ENCODE data around the gene FOXP2.
A peak's percentile ranks its signal among the peaks of the same experiment; 100 is the strongest.
"Not testable (repeated sequence)": the region's sequence is repeated elsewhere in the genome, so short reads cannot be mapped to it uniquely, and the experiment has no call there.

FOXP2 gene

DNA sequence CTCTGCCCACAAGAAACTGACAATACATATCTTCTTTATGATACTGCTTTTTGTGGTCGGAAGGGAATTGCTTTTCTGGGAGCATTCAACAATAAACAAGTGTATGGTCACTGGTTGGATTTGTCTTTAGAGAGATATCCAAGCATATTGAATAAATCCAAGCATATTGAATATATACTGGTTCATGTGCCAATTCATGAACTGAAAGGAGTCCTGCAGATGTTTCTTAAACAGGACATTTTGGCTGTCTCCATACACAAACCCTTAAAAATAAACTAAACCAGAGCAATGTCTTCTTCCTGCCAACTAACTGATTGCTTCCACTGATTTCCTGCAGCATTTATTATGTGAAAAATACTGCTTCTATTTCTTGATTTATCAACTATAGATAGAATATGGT lies 173.9 kb downstream of the FOXP2 start:
- no peak for DNase-seq (ENCODE audit: low spot score)

DNA sequence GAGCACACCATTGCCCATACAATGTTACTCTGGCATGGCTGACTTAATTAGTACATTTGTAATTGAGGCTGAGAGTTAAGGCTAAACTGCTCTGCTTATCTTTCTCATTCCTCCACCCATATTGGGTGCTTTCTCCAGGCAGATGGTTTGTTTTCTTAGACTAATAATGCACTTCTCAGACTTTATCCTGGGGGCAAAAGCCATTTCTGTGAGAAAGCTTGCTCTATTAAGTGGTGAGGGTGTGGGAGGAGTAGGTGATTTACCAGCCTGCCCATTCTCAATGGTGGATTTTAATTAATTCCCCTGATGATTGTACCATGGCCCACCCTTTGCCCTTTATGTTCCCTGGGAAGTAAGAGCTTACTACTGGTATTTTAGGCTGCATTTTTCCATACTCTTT lies 174.8 kb downstream of the FOXP2 start:
- DNase-seq (ENCODE audit: low spot score) = no peak

DNA sequence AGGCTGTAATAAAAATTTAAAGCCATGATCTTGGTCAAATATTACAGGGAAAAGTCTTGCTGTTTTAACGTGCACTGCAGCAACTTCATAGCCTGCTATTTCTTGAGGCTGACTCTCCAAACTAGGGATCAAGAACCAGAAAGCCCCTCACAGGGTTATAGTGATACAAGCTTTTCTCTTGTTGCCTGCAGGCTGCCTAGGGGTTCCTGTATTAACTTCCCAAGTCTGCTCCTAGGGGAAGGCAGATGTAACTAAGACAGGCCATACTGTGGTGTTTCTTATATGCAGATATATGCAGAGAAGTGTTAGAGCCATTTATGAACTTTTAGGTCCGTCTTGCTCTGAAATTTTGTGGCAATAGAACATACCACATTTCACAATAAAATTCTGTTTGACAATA lies 175.7 kb downstream of the FOXP2 start:
- peak; percentile 6 for DNase-seq (ENCODE audit: low spot score)

DNA sequence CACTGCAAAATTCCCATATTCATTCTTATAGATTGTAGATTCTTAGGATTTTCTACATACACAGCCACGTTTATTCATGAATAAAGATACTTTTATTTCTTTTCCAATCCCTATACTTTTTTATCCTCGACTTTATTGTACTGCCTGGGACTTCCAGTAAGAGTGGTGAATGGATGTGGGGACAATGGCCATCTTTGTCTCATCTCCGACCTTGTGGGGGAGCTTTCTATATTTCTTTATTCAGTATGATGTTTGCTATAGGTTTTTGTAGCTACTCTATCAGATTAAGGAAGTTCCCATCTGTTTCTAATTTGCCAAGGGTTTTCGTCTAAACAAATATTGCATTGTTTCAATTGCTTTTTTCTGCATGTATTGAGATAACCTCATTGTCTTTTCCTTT lies 184.3 kb downstream of the FOXP2 start:
- no peak for DNase-seq (ENCODE audit: low spot score)

DNA sequence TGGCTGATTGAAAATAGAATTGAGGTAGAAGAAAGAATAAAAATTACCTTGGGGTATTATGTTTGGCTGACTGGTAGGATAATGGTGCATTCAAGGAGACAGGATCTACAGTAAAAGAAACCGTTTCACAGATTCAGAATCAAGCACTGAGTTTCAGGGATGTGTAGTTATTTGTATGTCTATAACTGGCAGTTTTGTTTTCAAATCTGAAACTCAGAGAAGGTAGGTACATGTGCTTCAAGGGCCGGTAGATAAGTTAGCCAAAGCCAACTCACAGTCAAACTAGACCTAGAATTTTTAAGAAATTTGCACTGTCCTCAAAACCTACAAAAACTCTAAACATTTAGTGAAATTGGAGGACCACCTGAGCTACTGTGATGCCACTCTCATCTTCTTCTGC lies 191.5 kb downstream of the FOXP2 start:
- no peak for DNase-seq (ENCODE audit: low spot score)

DNA sequence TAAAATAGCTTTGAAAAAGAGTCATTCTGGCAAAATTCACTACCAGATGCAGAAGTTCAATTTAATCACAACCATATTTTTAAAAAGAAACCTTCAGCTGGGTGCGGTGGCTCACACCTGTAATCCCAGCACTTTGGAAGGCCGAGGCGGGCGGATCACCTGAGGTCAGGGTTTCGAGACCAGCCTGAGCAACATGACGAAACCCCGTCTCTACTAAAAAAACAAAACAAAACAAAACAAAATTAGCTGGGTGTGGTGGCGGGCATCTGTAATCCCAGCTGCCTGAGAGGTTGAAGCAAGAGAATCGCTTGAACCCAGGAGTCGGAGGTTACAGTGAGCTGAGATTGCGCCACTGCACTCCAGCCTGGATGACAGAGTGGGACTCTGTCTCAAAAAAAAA lies 194.2 kb downstream of the FOXP2 start:
- not testable (repeated sequence) for DNase-seq (ENCODE audit: low spot score)

DNA sequence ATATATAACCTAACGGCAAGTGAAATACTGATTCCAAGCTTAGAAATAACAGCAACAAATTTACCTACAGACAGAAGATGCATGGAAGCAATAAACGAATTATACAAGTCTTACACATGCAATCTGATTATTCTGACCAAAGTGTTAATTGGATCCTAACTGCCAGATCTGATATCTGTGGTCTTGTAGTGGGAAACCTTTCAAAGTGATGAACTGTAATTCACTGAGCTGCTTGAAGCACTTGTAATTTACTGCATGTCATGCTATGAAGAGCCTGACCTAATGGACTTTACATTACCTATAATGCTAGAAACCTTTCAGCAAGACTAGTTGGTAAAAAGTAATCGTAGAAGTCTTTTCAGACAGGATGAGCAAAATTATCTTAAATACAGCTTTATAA lies 205.6 kb downstream of the FOXP2 start:
- DNase-seq (ENCODE audit: low spot score) = no peak

DNA sequence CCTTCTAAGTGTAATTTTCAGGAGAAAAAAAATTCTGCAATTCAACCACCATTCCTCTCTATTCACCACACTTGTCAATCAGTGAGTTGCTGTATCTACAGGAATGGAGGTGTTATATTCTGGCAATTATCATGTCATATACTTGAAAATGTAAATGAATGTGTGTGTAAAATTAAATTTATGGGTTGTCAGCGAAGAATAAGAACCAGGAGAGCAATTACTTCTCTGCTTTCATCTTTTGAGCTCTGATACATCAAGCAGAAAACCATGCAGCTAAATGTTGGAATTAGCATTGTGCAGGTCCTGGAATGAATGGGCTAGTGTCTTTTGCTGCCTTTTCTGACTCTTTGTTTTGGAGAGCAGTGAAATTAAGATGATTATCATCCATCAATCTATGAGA lies 207.6 kb downstream of the FOXP2 start:
- no peak for DNase-seq (ENCODE audit: low spot score)

DNA sequence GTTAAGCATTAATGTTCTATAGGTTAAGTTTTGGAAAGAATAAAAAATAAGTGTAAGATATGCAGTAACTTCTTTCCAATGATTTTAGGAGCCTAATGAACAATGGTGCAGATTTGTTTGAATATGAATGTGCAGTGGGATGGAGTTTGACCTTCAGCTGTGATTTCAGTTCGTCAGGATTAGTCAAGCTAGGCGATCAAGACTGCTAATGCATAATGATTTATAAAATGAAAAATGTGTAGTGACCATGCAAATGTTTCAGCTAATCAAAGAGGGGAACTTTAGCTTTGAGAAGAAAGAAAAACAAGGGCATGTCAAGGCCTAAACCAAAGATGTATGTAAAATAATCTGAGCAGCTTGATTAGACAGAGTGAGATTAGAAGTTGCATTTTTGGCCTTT lies 208.5 kb downstream of the FOXP2 start:
- DNase-seq (ENCODE audit: low spot score) = no peak

DNA sequence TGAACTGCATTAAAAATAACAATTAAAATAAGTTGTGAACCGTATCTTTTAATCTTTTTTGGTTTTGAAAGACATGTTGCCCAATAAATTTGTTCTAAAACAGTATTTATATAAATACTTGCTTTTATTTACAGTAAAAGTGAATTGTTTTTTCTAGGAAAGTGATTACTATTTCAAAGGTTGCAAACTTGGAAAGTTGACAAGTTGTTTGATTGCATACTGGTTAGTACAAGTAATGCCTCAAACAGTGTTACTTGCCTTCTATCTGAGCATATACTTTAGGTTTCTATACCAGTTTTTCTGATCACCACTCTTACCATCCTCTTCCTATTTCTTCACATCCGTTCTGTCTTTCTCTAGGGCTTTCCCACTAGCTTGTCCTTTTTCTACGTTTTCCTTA lies 212.6 kb downstream of the FOXP2 start:
- no peak for DNase-seq (ENCODE audit: low spot score)

DNA sequence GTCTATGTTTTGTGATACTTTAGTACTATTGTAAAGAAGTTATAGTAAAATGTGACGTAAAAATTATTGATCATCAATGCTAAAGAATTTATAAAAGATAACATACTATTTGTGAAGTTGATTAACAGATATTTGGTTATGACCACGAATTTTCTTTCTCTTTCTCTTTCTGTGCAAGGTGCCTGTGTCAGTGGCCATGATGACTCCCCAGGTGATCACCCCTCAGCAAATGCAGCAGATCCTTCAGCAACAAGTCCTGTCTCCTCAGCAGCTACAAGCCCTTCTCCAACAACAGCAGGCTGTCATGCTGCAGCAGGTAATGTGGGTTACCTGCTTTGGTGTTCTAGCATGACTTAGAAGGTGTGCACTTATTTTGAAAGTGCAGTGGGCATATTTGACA lies 213.7 kb downstream of the FOXP2 start:
- no peak for DNase-seq (ENCODE audit: low spot score)

DNA sequence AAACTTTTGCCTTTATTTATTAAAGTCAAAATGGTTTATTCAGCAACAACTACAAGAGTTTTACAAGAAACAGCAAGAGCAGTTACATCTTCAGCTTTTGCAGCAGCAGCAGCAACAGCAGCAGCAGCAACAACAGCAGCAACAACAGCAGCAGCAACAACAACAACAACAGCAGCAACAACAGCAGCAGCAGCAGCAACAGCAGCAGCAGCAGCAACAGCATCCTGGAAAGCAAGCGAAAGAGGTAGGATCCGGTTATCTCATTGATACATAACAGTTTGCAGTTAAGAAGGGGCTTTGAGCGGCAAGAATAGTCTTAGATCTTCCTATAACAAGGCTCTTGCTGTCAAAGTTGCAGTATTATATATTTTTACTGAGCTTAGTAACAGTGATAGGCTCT lies 215.1 kb downstream of the FOXP2 start:
- no peak for DNase-seq (ENCODE audit: low spot score)

DNA sequence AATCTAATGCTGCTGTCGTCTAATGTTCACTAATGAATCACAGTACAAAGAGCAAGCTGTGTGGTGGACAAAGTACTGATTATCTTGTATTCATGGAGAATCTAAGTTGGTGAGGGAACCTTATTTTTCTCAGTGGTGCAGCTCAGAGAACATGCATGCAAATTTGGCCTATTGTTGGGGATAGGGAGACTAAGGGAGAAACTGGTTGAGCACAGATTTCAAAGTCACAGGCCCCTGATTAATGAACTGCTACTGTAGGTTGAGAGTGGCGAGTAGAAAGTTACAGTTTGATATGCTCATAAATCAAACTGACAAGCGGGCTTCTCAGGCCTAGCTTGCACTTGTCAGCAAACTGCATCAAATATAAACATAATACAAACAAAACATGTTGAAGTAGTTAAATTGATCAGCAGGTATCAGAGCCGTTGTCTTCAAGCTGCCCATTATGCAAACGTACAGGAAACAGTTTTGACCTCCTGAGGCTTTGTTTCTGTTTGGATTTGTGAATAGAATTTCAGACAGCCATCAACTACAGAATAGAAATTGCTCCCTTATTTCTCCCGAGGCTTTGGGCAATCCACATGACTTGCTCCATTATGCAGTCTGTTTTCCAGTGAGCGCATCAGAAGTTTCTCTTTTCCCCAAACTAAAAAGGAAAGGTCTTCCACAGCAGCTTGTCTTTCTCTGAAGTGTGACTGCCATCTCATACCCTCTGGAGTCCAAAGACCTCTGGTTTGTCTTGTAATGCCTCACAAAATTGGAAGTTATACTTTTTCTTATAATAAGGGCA lies 215.8 kb downstream of the FOXP2 start:
- DNase-seq (ENCODE audit: low spot score) = no peak

DNA sequence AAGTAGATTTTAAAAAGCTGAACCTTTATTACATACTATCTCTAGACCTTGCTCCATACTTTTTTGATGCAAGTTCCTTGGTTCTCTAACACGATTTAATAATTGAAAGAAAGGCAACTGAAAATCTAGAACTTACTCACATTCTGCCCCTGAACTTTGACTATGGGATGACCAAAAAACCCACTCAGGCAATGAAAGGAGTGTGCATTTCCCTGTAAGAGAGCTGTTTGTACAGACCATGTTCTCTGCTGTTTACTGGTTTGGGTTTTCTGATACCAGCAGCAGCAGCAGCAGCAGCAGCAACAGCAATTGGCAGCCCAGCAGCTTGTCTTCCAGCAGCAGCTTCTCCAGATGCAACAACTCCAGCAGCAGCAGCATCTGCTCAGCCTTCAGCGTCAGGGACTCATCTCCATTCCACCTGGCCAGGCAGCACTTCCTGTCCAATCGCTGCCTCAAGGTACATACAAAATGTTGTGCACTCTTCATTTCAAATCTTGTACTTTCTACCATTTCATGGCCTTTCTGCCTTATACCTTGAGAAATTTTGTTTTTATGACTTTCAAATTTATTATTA lies 216.7 kb downstream of the FOXP2 start:
- DNase-seq (ENCODE audit: low spot score) = no peak

DNA sequence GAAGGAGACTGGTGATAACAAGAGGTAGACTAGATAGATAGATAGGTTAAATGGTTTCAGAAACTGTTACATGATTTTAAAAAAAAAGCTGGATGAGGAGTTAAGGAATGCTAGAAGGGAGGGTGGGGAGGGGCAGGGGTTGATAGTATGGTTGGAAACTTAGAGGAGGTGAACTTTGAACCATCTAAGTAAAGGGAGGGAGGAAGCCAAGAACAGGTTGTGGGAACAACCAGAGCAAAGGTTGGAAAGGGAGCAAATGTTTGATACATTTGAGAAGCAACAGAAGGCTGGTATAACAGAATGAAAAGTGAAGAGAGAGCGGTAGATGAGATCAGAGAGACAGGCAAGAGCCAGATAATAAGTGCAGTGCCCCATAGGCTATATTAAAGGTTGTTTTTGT lies 224.8 kb downstream of the FOXP2 start:
- DNase-seq (ENCODE audit: low spot score) = no peak

DNA sequence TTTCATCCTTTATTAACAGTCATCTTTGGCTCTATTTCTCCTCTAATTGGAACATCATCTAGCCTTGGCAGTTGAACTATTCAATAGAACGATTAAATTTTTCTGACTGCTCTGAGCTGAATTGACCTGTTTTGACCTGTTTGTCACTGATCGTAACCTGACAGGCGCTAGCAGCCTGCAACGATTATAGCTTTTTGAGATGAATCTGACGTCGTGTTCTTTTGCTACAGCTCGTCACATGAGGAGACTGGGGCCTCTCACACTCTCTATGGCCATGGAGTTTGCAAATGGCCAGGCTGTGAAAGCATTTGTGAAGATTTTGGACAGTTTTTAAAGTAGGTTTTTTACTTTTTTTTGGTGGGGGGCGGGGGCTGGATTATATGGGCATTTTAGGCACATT lies 229.8 kb downstream of the FOXP2 start:
- no peak for DNase-seq (ENCODE audit: low spot score)

DNA sequence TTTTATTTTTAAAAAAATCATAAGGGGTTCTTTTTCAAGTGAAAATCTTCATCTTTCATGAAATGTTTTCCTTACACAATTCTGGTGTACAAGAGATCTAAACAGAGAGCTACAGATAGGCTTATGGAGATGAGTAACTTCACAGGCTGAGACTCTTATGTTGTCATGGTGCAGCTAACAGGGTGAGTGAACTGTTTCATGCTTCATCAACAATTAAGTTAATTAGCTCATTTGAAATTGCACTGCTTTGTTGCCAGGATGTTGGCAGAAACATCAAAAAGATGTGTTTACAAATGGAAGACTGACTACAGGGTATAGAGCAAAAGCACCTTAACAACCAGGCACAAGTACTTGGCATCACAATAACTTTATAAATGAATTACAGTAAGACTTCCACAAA lies 230.8 kb downstream of the FOXP2 start:
- DNase-seq (ENCODE audit: low spot score) = no peak

DNA sequence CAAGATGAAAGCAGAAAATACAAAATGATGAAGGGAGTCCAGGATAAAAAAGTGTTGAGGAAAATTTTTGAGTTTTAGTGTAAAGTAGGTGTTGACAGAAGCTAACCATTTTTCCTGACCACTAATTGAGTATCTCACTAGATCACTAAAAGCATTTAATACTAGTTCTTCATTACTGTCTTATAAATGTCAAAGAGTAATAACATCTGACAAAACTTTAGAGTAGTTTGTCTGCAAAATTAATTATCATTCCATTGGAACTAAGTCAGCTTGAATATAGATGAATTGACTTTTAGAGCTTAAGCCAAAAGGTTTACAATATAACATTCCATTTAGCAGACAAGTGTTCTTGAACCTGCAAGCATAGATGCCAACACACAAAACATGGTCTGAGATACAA lies 232.9 kb downstream of the FOXP2 start:
- DNase-seq (ENCODE audit: low spot score) = no peak

DNA sequence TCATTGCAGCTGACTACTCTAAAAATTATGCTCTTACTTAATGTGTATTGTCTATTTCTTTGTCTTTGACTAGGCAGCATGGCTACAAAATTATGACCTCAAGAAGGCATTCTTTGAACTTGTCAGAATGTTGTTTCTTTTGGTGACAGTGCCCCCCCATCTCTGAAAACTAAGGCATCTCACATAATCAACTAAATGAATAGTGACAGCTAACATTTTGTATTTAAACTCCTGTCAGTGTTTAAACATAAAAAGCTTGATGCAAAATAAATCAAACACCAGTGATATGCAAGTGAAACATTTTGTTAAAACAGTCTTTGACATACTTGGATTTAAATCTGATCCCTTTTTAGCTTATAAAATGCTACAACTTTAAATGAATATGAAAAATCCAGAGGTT lies 233.5 kb downstream of the FOXP2 start:
- DNase-seq (ENCODE audit: low spot score) = no peak

DNA sequence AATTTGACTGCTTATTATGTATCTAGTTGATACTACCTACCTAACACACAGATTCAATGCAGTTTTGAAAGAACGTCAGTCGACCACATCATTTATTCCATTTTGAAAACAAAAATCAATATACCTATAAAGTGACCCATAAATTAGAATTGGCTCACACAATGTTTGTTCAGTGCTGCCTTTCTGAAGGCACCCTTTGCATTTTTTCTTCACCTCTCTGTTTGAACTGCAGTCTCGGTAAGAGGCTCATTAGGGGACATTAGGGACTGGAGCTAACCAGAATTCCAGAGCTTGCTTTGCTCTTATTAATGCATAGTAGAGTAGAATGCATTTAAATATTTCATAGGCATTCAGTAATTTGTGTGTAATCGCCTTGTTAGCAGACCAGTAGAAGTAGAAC lies 234.1 kb downstream of the FOXP2 start:
- no peak for DNase-seq (ENCODE audit: low spot score)

DNA sequence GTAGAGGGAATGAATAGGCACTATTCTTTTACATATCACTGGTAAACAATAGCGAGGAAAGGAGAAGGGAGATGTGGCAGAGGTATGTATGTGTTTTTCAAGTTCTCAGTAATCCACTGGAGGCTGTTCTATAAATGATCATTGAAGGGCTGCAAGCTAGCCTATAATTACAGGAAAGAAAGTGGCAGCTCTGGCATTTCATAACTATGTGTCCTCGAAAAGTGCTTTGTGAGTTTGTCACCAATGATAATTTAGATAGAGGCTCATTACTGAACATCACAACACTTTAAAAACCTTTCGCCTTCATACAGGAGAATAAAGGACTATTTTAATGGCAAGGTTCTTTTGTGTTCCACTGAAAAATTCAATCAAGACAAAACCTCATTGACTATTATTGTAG lies 235.1 kb downstream of the FOXP2 start:
- no peak for DNase-seq (ENCODE audit: low spot score)

DNA sequence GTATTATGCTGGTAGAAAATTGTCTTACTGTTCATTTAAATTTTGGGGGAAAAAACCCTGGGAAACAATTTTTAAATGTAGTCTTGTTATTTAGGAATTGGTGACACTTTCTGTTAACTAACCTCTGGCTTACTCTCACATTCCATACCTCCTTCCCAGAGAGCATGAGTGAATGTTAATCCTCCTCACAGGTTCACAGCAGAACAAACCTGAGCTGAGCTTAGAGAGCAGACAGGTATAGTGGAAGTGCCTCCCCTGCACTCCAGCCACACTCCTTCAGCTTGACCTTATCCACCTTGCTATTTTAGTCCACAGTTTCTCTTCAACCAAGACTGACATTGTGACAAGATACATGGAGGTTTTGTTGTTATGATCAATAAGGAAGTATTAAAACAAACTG lies 235.9 kb downstream of the FOXP2 start:
- peak; percentile 15 for DNase-seq (ENCODE audit: low spot score)

DNA sequence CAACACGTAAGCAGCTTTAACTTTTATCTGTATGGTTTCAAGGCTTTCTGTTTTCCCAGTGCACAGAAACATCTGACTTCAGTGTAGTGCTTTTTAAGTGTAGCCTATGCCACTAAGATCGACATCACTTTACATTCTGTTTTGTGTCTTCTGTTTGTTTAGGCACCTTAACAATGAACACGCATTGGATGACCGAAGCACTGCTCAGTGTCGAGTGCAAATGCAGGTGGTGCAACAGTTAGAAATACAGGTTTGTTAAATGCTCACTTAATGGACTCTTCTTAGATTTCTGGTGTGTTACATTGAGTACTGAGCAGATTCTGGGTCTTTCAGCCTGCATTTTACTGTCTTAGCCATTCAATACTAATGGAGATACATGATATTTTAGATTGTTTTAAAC lies 237.4 kb downstream of the FOXP2 start:
- no peak for DNase-seq (ENCODE audit: low spot score)

DNA sequence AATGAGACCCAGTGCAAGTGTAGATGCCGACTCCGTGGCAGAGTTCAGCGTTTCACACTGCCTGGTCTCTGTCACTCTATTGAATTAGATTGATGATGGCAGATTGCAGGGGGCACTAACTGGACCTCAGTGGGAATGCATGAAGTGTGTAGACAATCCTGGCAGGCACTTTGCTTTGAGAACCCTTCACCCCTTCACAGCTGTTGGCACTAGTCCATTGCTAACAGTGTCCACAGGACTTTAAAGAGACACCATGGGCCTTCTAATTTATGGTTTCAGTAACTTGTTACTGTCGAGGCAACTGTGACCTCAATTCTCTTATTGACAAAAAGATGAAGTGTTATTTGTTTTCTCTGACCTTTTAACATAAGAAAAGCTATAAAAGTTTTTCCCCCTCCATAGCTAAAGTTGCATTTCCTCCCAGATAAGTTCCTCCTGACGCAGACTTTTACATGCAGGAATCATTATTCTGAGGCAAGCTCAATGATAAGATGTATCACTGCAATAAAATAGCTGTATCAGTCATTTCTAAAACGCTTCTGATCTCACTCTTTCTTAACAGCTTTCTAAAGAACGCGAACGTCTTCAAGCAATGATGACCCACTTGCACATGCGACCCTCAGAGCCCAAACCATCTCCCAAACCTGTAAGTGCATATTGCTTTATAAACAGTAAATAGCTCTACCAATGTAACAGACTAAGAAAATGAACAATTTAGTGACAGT lies 238.9 kb downstream of the FOXP2 start:
- no peak for DNase-seq (ENCODE audit: low spot score)
